SU-DHL-6 (cell line): Measurements from ENCODE around the gene PLA2G2C.

Experiments
- H2AFZ ChIP-seq: fragments of 200-600 bp; sonication (generic); 2 replicates; pipeline ENCODE4 v1.6.1; 2014; ENCODE audit warnings: low read depth, mild to moderate bottlenecking, moderate library complexity, mixed read lengths, antibody characterized with exemption, low read length; ENCODE audit not compliant: severe bottlenecking
- H3F3A ChIP-seq: fragments of 200-600 bp; shearing (Covaris generic); 2 replicates; pipeline ENCODE4 v1.6.0; 2016; ENCODE audit warnings: antibody characterized with exemption, mild to moderate bottlenecking; ENCODE audit not compliant: insufficient read depth
- H3K27ac ChIP-seq: fragments of 200-600 bp; sonication (generic); 2 replicates; pipeline ENCODE4 v1.5.1; 2016; ENCODE audit warnings: low read depth, mild to moderate bottlenecking, low read length, moderate library complexity, mixed read lengths
- H3K27me3 ChIP-seq: fragments of 200-600 bp; sonication (generic), shearing (Covaris generic); 2 replicates; pipeline ENCODE4 v1.6.0; 2014; ENCODE audit warnings: mild to moderate bottlenecking, low read length
- H3K36me3 ChIP-seq: fragments of 200-600 bp; sonication (generic); 2 replicates; pipeline ENCODE4 v1.6.1; 2014; ENCODE audit warnings: mild to moderate bottlenecking, low read length, mixed read lengths
- H3K4me2 ChIP-seq: fragments of 300-600, 200-600 bp; shearing (Covaris generic), sonication (generic); 2 replicates; pipeline ENCODE4 v1.6.0; 2014; ENCODE audit warnings: low read length, low read depth, mild to moderate bottlenecking; ENCODE audit not compliant: poor library complexity, severe bottlenecking
- H3K4me3 ChIP-seq: fragments of 200-600 bp; sonication (generic); 2 replicates; pipeline ENCODE4 v1.5.1; 2014; ENCODE audit warnings: antibody characterized with exemption, low read length, mild to moderate bottlenecking, mixed read lengths; ENCODE audit not compliant: insufficient read depth, poor library complexity, severe bottlenecking
- H3K79me2 ChIP-seq: fragments of 200-600 bp; sonication (generic); 2 replicates; pipeline ENCODE4 v1.6.1; 2014; ENCODE audit warnings: mild to moderate bottlenecking, low read length, moderate library complexity; ENCODE audit not compliant: insufficient read depth
- H3K9ac ChIP-seq: fragments of 200-600 bp; sonication (generic); 2 replicates; pipeline ENCODE4 v1.7.0; 2014; ENCODE audit warnings: mild to moderate bottlenecking, low read length
- H3K9me2 ChIP-seq: fragments of 200-600 bp; sonication (generic); replicated peaks from 2 replicates; pipeline ENCODE4 v1.6.1; 2014; ENCODE audit warnings: low read length; ENCODE audit not compliant: insufficient read depth
- H3K9me3 ChIP-seq: fragments of 200-600 bp; sonication (generic); 2 replicates; pipeline ENCODE4 v1.6.1; 2014; ENCODE audit warnings: low read length, mixed read lengths; ENCODE audit not compliant: insufficient read depth
- H4K20me1 ChIP-seq: fragments of 200-600 bp; sonication (generic); 2 replicates; pipeline ENCODE4 v1.6.1; 2014; ENCODE audit warnings: low read depth, mild to moderate bottlenecking, antibody characterized with exemption, low read length, moderate library complexity, mixed read lengths
- CTCF ChIP-seq: fragments of 200-600 bp; sonication (generic); IDR thresholded peaks from one replicate; pipeline ENCODE4 v1.5.1; 2017; ENCODE audit warnings: antibody characterized with exemption, mild to moderate bottlenecking, low read length, moderate library complexity; ENCODE audit not compliant: insufficient read depth, poor library complexity, severe bottlenecking
- EZH2phosphoT487 ChIP-seq: fragments of 200-600 bp; sonication (generic), shearing (Covaris generic); conservative IDR thresholded peaks from 2 replicates; pipeline ENCODE4 v1.6.1; 2018; ENCODE audit warnings: mild to moderate bottlenecking, antibody characterized with exemption, low read length, moderate library complexity, mixed read lengths

PLA2G2C gene

GRCh38 chr1:20166051-20166450, 20.3 kb downstream of the PLA2G2C start:
- H3K9me2 ChIP-seq = no peaks in the 10 kb centered on the region
- H2AFZ ChIP-seq = no peak overlapping the region
- H3K9ac ChIP-seq = no peak overlapping the region
- H3K36me3 ChIP-seq = no peaks in the 10 kb centered on the region
- no peak overlapping the region for H3K4me2 ChIP-seq
- peaks cover 4% of the 10 kb centered on the region; the same call in 1 of the 2 replicates for H3K9me3 ChIP-seq
- H3K27me3 ChIP-seq = no peaks in the 10 kb centered on the region
- no peaks in the 10 kb centered on the region for H3F3A ChIP-seq
- no peak overlapping the region for H3K27ac ChIP-seq
- no peaks in the 10 kb centered on the region for H3K79me2 ChIP-seq
- no peak overlapping the region for H3K4me3 ChIP-seq
- TF ChIP-seq EZH2phosphoT487 = no peak
- no peak for TF ChIP-seq CTCF
- H4K20me1 ChIP-seq = no peaks in the 10 kb centered on the region

GRCh38 chr1:20165522-20165951, 20.8 kb downstream of the PLA2G2C start:
- H3K9me2 ChIP-seq = no peaks in the 10 kb centered on the region
- H3K9me3 ChIP-seq = peaks cover 9% of the 10 kb centered on the region; the same call in 1 of the 2 replicates
- no peaks in the 10 kb centered on the region for H3K27me3 ChIP-seq
- no peaks in the 10 kb centered on the region for H4K20me1 ChIP-seq
- no peak overlapping the region for H3K4me2 ChIP-seq
- no peak overlapping the region for H3K27ac ChIP-seq
- TF ChIP-seq EZH2phosphoT487 (no peak), CTCF (peak; percentile 50)
- no peak overlapping the region for H3K9ac ChIP-seq
- no peak overlapping the region for H2AFZ ChIP-seq
- H3K79me2 ChIP-seq = no peaks in the 10 kb centered on the region
- no peaks in the 10 kb centered on the region for H3K36me3 ChIP-seq
- H3K4me3 ChIP-seq = no peak overlapping the region
- H3F3A ChIP-seq = no peaks in the 10 kb centered on the region

GRCh38 chr1:20164694-20165202, 21.6 kb downstream of the PLA2G2C start:
- Histone ChIP-seq H3F3A (no peaks in the 10 kb centered on the region), H4K20me1 (no peaks in the 10 kb centered on the region), H3K9me2 (no peaks in the 10 kb centered on the region), H3K27ac (no peak overlapping the region), H3K27me3 (no peaks in the 10 kb centered on the region), H3K4me3 (no peak overlapping the region), H3K36me3 (no peaks in the 10 kb centered on the region), H3K4me2 (no peak overlapping the region), H3K9me3 (peaks cover 17% of the 10 kb centered on the region; the same call in 1 of the 2 replicates), H3K9ac (no peak overlapping the region), H2AFZ (no peak overlapping the region), H3K79me2 (no peaks in the 10 kb centered on the region)
- TF ChIP-seq CTCF (no peak), EZH2phosphoT487 (no peak)
